ENCODE data around the gene NT5DC4.

NT5DC4 gene

DNA sequence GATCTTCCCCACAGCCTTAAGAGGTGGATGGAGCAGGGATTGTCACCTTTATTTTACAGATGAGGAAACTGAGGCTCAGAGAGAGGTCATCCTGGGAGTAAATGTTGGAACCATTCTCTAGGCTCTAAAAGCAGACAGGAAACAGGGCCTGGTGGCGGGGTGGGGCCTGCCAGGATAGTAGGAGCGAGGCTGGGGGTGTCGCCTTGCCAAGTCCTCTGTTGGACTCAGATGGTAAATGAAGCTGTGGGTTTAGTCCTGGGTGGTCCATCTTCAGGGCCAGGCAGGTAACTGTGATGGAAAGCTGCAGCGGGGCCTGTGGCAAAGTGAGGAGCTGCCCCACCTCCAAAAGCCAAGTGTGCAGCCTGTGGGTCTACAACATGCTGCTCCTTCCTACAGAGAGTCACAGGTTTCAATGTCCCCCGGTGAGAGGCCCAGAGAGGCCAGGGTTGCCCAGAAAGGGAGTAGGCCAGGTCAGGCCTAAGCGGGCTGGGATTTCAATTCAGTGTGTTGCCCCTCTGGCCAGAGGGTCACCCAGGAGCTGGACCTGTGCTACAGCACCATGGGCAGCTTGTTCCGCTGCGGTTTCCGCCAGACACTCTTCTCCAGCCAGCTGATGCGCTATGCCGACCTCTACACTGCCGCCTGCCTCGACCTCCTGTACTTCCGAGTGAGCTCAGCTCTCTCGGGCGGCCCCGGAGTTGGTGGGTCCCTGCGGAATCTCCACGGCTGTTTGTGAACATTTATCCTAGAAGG, 6.6 kb downstream of the NT5DC4 start:
- TF ChIP-seq, protein P1, sequence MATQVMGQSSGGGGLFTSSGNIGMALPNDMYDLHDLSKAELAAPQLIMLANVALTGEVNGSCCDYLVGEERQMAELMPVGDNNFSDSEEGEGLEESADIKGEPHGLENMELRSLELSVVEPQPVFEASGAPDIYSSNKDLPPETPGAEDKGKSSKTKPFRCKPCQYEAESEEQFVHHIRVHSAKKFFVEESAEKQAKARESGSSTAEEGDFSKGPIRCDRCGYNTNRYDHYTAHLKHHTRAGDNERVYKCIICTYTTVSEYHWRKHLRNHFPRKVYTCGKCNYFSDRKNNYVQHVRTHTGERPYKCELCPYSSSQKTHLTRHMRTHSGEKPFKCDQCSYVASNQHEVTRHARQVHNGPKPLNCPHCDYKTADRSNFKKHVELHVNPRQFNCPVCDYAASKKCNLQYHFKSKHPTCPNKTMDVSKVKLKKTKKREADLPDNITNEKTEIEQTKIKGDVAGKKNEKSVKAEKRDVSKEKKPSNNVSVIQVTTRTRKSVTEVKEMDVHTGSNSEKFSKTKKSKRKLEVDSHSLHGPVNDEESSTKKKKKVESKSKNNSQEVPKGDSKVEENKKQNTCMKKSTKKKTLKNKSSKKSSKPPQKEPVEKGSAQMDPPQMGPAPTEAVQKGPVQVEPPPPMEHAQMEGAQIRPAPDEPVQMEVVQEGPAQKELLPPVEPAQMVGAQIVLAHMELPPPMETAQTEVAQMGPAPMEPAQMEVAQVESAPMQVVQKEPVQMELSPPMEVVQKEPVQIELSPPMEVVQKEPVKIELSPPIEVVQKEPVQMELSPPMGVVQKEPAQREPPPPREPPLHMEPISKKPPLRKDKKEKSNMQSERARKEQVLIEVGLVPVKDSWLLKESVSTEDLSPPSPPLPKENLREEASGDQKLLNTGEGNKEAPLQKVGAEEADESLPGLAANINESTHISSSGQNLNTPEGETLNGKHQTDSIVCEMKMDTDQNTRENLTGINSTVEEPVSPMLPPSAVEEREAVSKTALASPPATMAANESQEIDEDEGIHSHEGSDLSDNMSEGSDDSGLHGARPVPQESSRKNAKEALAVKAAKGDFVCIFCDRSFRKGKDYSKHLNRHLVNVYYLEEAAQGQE (IDR thresholded peaks at IDR 0.05; ENCODE audit: insufficient read depth in 1 of 2, low read depth in 2 of 2, low read length in 2 of 2): no peak
- TF ChIP-seq POLR2AphosphoS5 (IDR thresholded peaks at IDR 0.05; ENCODE audit: low read depth, low read length) (no peak), TAF1 (IDR thresholded peaks at IDR 0.05; ENCODE audit: borderline replicate concordance, insufficient read depth, low read length) (no peak), SIN3A (IDR thresholded peaks at IDR 0.05; ENCODE audit: borderline replicate concordance, insufficient read depth, low read length) (no peak), FOXP2 (optimal IDR thresholded peaks at IDR 0.05; ENCODE audit: borderline replicate concordance, extremely low read depth, extremely low read length, insufficient read depth) (no peak)

DNA sequence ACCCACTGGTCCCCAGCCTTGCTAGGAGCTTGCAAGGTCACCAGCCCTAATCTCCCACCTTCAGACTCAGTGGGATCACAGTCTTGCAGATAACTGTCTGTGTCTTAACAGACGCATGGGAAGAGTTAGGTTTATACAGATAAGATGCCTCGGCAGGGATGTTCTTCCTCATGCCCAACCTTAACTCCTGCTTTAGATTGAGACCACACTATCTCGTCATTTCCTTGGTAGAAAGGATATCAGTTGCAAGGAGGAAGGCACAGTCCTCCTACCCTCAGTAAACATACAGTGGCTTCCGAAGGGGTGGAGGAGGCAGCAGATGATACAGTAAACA, 7.2 kb downstream of the NT5DC4 start:
- TF ChIP-seq POLR2AphosphoS5 (IDR thresholded peaks at IDR 0.05; ENCODE audit: low read depth, low read length) (no peak), FOXP2 (optimal IDR thresholded peaks at IDR 0.05; ENCODE audit: borderline replicate concordance, extremely low read depth, extremely low read length, insufficient read depth) (no peak), SIN3A (IDR thresholded peaks at IDR 0.05; ENCODE audit: borderline replicate concordance, insufficient read depth, low read length) (no peak), TAF1 (IDR thresholded peaks at IDR 0.05; ENCODE audit: borderline replicate concordance, insufficient read depth, low read length) (no peak)
- TF ChIP-seq, protein P1 (IDR thresholded peaks at IDR 0.05; ENCODE audit: insufficient read depth in 1 of 2, low read depth in 2 of 2, low read length in 2 of 2): no peak

DNA sequence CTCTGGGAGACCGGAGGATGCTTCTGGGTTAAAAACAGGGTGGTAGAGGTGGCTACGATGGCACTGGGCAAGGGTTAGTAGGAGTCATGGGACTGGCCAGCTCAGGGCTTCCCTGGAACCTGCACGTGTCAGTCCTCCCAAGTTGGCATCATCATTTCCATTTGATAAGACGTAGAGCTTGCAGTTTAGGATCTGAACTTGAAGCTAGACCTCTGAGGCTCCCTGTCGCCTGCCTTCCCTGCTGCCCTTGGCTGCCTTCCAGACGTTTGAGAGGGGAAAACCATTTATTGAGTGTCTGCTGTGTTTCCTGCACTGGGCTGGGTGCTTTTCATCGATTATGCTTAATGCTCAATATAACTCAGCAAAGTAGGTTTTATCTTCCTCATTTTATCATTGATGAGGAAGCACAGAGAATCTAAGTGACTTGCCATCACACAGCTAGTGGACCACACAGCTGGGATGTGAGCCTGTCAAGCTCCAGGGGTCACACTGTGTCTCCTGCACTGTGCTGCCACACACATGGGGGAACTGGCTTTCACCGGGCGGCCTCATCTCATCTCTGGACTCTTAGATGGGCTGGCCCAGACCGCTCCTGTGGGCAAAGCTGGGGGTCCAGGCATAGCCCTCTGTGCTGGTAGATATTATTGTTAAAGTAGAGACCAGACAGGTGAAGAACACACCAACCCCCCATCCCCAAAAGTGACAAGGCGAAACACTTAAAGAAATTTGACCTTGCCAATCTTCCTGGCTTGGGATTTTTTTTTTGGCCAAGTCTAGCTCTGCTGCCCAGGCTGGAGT, 7.8 kb downstream of the NT5DC4 start:
- no peak for TF ChIP-seq SIN3A (IDR thresholded peaks at IDR 0.05; ENCODE audit: borderline replicate concordance, insufficient read depth, low read length)
- no peak for TF ChIP-seq TAF1 (IDR thresholded peaks at IDR 0.05; ENCODE audit: borderline replicate concordance, insufficient read depth, low read length)
- TF ChIP-seq POLR2AphosphoS5 (IDR thresholded peaks at IDR 0.05; ENCODE audit: low read depth, low read length): no peak
- TF ChIP-seq, protein P1 (IDR thresholded peaks at IDR 0.05; ENCODE audit: insufficient read depth in 1 of 2, low read depth in 2 of 2, low read length in 2 of 2): no peak
- no peak for TF ChIP-seq FOXP2 (optimal IDR thresholded peaks at IDR 0.05; ENCODE audit: borderline replicate concordance, extremely low read depth, extremely low read length, insufficient read depth)

DNA sequence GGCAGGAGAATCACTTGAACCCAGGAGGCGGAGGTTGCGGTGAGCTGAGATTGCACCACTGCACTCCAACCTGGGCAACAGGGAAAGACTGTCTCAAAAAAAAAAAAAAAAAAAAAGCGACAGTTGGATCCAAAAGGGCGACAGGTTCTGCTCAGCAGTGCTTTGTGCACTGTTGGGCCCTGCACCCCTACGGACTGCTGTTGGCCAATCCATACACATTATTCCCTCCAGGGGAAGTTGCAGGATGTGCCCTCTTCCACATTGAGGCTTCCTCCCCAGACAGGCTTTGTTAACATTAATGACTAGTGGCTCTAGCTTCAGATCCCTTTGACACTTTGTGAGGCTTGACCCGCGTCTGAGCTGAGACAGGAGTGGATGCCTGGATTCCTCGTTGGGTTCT, 9.4 kb downstream of the NT5DC4 start:
- TF ChIP-seq FOXP2 (optimal IDR thresholded peaks at IDR 0.05; ENCODE audit: borderline replicate concordance, extremely low read depth, extremely low read length, insufficient read depth): no peak
- TF ChIP-seq TAF1 (IDR thresholded peaks at IDR 0.05; ENCODE audit: borderline replicate concordance, insufficient read depth, low read length): no peak
- TF ChIP-seq, protein P1 (IDR thresholded peaks at IDR 0.05; ENCODE audit: insufficient read depth in 1 of 2, low read depth in 2 of 2, low read length in 2 of 2): no peak

Data from PFSK-1 (cell line).